ENCODE results near the gene BCAS1. TPM values are rescaled to one million over a fixed set of nuclear protein-coding genes. Genes with fewer than 3 reads are reported as not detected.

BCAS1 gene
- total and polyA plus RNA-seq, 2 donors (not counting 3 experiments of a cell fraction or from before 2014, with no cell fraction given): not detected

- FAIRE-seq (no peak), DNase-seq (ENCODE audit: low read depth, low spot score) (no peak)
- dilution Hi-C loops (cut with MboI; ENCODE audit: extremely low pct_ligation_motif_present, low sequenced_read_pairs) (no loop called here), intact Hi-C loops (cut with micrococcal nuclease) (no loop called here)
- no peak overlapping the region for H3K9ac ChIP-seq (replicated peaks; ENCODE audit: extremely low read depth, insufficient read depth, low read length)
- H3K9me3 ChIP-seq (replicated peaks; ENCODE audit: control insufficient read depth, insufficient read depth, low read length): no peaks in the 10 kb centered on the region
- H3K9me1 ChIP-seq (replicated peaks; ENCODE audit: control insufficient read depth, extremely low read depth, insufficient read depth, low read length): no peaks in the 10 kb centered on the region
- H4K20me1 ChIP-seq (replicated peaks; ENCODE audit: control insufficient read depth, extremely low read depth, insufficient read depth, low read length): no peaks in the 10 kb centered on the region
- CTCF ChIA-PET: interaction anchor here (1.2 to 5.4 kb wide), 3 partner anchors 102 to 548 kb away, joined by 3 to 116 read pairs (median 4); partner anchors contain the start of gene PFDN4
- POLR2A ChIA-PET: no interaction called here
- H3K4me2 ChIP-seq (ENCODE audit: insufficient read depth, low read length): no peak overlapping the region
- no peaks in the 10 kb centered on the region for H3K4me1 ChIP-seq (ENCODE audit: control insufficient read depth, extremely low read depth, insufficient read depth, low read length)
- no TSS peak for BruUV-seq (replicated peaks)
- TF ChIP-seq EZH2 (IDR thresholded peaks at IDR 0.05; ENCODE audit: borderline replicate concordance, low read depth, low read length, severe bottlenecking): no peak
- TF ChIP-seq FOS (IDR thresholded peaks at IDR 0.05; ENCODE audit: borderline replicate concordance, insufficient read depth, low read length): no peak
- TF ChIP-seq JUN (IDR thresholded peaks at IDR 0.05; ENCODE audit: borderline replicate concordance, insufficient read depth, insufficient read length, low read depth): no peak
- TF ChIP-seq MAX (IDR thresholded peaks at IDR 0.05; ENCODE audit: insufficient read depth, insufficient read length): no peak
- no peak for TF ChIP-seq MYC (IDR thresholded peaks at IDR 0.05; ENCODE audit: low read depth, low read length)
- no peak overlapping the region for H3K4me3 ChIP-seq (replicated peaks in 1 of 3; ENCODE audit: insufficient read depth in 1 of 3, low read depth in 1 of 3, low read length in 3 of 3)
- H2AFZ ChIP-seq (ENCODE audit: low read depth, low read length): no peak overlapping the region
- no peak overlapping the region for H3K27ac ChIP-seq (ENCODE audit: insufficient read depth, low read depth, low read length)
- H3K27me3 ChIP-seq (ENCODE audit: control insufficient read depth in 2 of 2, insufficient read depth in 2 of 2, low read length in 2 of 2): no peaks in the 10 kb centered on the region
- H3K36me3 ChIP-seq (ENCODE audit: control insufficient read depth in 2 of 2, extremely low read depth in 1 of 2, insufficient read depth in 2 of 2, low read length in 2 of 2): no peaks in the 10 kb centered on the region
- no peaks in the 10 kb centered on the region for H3K79me2 ChIP-seq (ENCODE audit: control insufficient read depth, insufficient read depth, low read length)
Measured at GRCh38 chr20:54098047-54098446, 27.7 kb upstream of the BCAS1 start.

GRCh38 chr20:54097236-54097529 lies 26.8 kb upstream of the BCAS1 start:
- Histone ChIP-seq H3K9ac (replicated peaks; ENCODE audit: extremely low read depth, insufficient read depth, low read length) (no peak overlapping the region), H3K4me3 (replicated peaks in 1 of 3; ENCODE audit: insufficient read depth in 1 of 3, low read depth in 1 of 3, low read length in 3 of 3) (no peak overlapping the region), H3K79me2 (ENCODE audit: control insufficient read depth, insufficient read depth, low read length) (no peaks in the 10 kb centered on the region), H3K27me3 (ENCODE audit: control insufficient read depth in 2 of 2, insufficient read depth in 2 of 2, low read length in 2 of 2) (no peaks in the 10 kb centered on the region), H3K9me1 (replicated peaks; ENCODE audit: control insufficient read depth, extremely low read depth, insufficient read depth, low read length) (no peaks in the 10 kb centered on the region), H3K4me1 (ENCODE audit: control insufficient read depth, extremely low read depth, insufficient read depth, low read length) (no peaks in the 10 kb centered on the region), H4K20me1 (replicated peaks; ENCODE audit: control insufficient read depth, extremely low read depth, insufficient read depth, low read length) (no peaks in the 10 kb centered on the region), H3K9me3 (replicated peaks; ENCODE audit: control insufficient read depth, insufficient read depth, low read length) (no peaks in the 10 kb centered on the region), H3K4me2 (ENCODE audit: insufficient read depth, low read length) (no peak overlapping the region), H3K27ac (ENCODE audit: insufficient read depth, low read depth, low read length) (no peak overlapping the region), H3K36me3 (ENCODE audit: control insufficient read depth in 2 of 2, extremely low read depth in 1 of 2, insufficient read depth in 2 of 2, low read length in 2 of 2) (no peaks in the 10 kb centered on the region), H2AFZ (ENCODE audit: low read depth, low read length) (no peak overlapping the region)
- FAIRE-seq (no peak), DNase-seq (ENCODE audit: low read depth, low spot score) (no peak)
- ChIA-PET POLR2A (no interaction called here), CTCF (interaction anchor here (0.7 to 5.4 kb wide), 11 partner anchors 8 to 554 kb away, joined by 3 to 116 read pairs (median 7); partner anchors contain the start of gene PFDN4)
- TF ChIP-seq MAX (IDR thresholded peaks at IDR 0.05; ENCODE audit: insufficient read depth, insufficient read length) (no peak), POLR2AphosphoS5 (IDR thresholded peaks at IDR 0.05; ENCODE audit: insufficient read depth, low read depth, low read length) (no peak), MYC (IDR thresholded peaks at IDR 0.05; ENCODE audit: low read depth, low read length) (no peak), FOS (IDR thresholded peaks at IDR 0.05; ENCODE audit: borderline replicate concordance, insufficient read depth, low read length) (no peak), EZH2 (IDR thresholded peaks at IDR 0.05; ENCODE audit: borderline replicate concordance, low read depth, low read length, severe bottlenecking) (no peak), POLR2A (IDR thresholded peaks at IDR 0.05; ENCODE audit: low read depth, low read length) (no peak), GATA2 (IDR thresholded peaks at IDR 0.05; ENCODE audit: insufficient read depth, insufficient read length, low read depth, low read length) (no peak), JUN (IDR thresholded peaks at IDR 0.05; ENCODE audit: borderline replicate concordance, insufficient read depth, insufficient read length, low read depth) (no peak), CTCF (IDR thresholded peaks at IDR 0.05; ENCODE audit: extremely low read depth in 1 of 2, insufficient read depth in 1 of 2, low read depth in 1 of 2, low read length in 2 of 2) (no peak)
- intact Hi-C loops (cut with micrococcal nuclease): no loop called here
- no TSS peak for BruUV-seq (replicated peaks)
- dilution Hi-C loops (cut with MboI; ENCODE audit: extremely low pct_ligation_motif_present, low sequenced_read_pairs): no loop called here
